K562 (cell line): ENCODE measurements around the gene PPM1E. TPM values are rescaled to one million over a fixed set of nuclear protein-coding genes. Genes with fewer than 3 reads are reported as not detected.

ENCODE experiments used
- ARID4B ChIP-seq: sonication (generic); formaldehyde crosslinking; IDR thresholded peaks from 2 replicates; pipeline ENCODE4 v1.8.0; 2022; ENCODE audit warnings: mild to moderate bottlenecking, missing genetic modification reagents
- FOXA3 ChIP-seq, 2 experiments: fragments of 450-650 bp in 1 of 2; sonication (generic) in 1 of 2; formaldehyde crosslinking; IDR thresholded peaks in 1 of 2; conservative IDR thresholded peaks in 1 of 2; 2 replicates each; pipeline versions ENCODE4 v1.4.0 to v1.8.0; 2020 to 2022; ENCODE audit warnings: mild to moderate bottlenecking in 2 of 2, missing genetic modification reagents in 1 of 2
- NCOA2 ChIP-seq, 2 experiments: fragments of 450-650 bp; IDR thresholded peaks; 2 replicates each; pipeline ENCODE4 v1.6.1; 2018; ENCODE audit warnings: mild to moderate bottlenecking in 2 of 2, moderate library complexity in 1 of 2; ENCODE audit not compliant: partially characterized antibody in 2 of 2
- NCOR1 ChIP-seq: fragments of 450-650 bp; IDR thresholded peaks from 2 replicates; pipeline ENCODE4 v1.6.1; 2016; ENCODE audit warnings: mild to moderate bottlenecking, moderate library complexity
- REST ChIP-seq, 2 experiments: fragments of 450-650 bp; formaldehyde crosslinking in 1 of 2; IDR thresholded peaks; 2 replicates each; pipeline versions ENCODE4 v1.4.0 to v1.6.1; 2014 to 2020; ENCODE audit warnings: mild to moderate bottlenecking in 2 of 2, borderline replicate concordance in 1 of 2, low read depth in 1 of 2
- ZNF695 ChIP-seq: fragments of 450-650 bp; formaldehyde crosslinking; IDR thresholded peaks from 2 replicates; pipeline ENCODE4 v1.4.0; 2020; ENCODE audit warnings: mild to moderate bottlenecking, moderate library complexity
- polyA plus RNA-seq, 8 experiments: library from polyadenylated mRNA; depleted of rRNA in 4 of 8; stranded (reverse) in 5 of 8; unstranded in 3 of 8; fragments of >200 nt; fragmentation: Nextera tagmentation in 2 of 8; fragmentation: Illumina TruSeq in 1 of 8; extraction: Ambion mirVana in 2 of 8; extraction: Trizol in 1 of 8; gene quantifications; 2 replicates each; pipeline versions ENCODE4 v1.2.1 to v1.2.3, GENCODE V29; 2011 to 2014; ENCODE audit warnings: inconsistent platforms in 1 of 8, missing spikeins in 1 of 8
- total RNA-seq, 7 experiments: library from RNA; depleted of rRNA in 6 of 7; stranded (reverse); fragments of >200 nt in 6 of 7; fragmentation: Illumina TruSeq in 2 of 7; extraction: Trizol in 2 of 7; gene quantifications; 2 replicates each; pipeline versions ENCODE4 v1.2.1 to v1.2.3, GENCODE V29; 2011 to 2021; ENCODE audit warnings: low replicate concordance in 1 of 7

The PPM1E gene
- total and polyA plus RNA-seq, 9 of the 15 experiments (the other 6 are each of a cell fraction or from before 2014, with no cell fraction given): 1.0 to 5.7 (median 4.7) TPM

- TF ChIP-seq REST (IDR thresholded peaks at IDR 0.05; ENCODE audit: borderline replicate concordance) (no peak), REST (CRISPR knock-in tag; IDR thresholded peaks at IDR 0.05; ENCODE audit: low read depth) (no peak), FOXA3 (CRISPR knock-in tag; conservative IDR thresholded peaks at IDR 0.05 in 1 of 2, IDR thresholded peaks at IDR 0.05 in 1 of 2) (no peak), NCOA2 (IDR thresholded peaks at IDR 0.05; ENCODE audit: partially characterized antibody in 2 of 2) (no peak), ZNF695 (CRISPR knock-in tag) (no peak), ARID4B (CRISPR knock-in tag) (no peak), NCOR1 (no peak)
Observed at GRCh38 chr17:59028328-59028727, 272.7 kb downstream of the PPM1E start (continued).
